GM19043 (cell line): ENCODE results near the gene ZNF775.
A peak's percentile ranks its signal among the peaks of the same experiment; 100 is the strongest.

ENCODE experiments used
- ATAC-seq: cut with Tn5 transposase; IDR thresholded peaks from one replicate; pipeline ENCODE4 v1.9.1; 2021; ENCODE audit warnings: low read depth; ENCODE audit not compliant: unreplicated experiment

The ZNF775 gene

GRCh38 chr7:150399421-150400007 lies 20.4 kb downstream of the ZNF775 start:
- no peak for ATAC-seq

- no peak for ATAC-seq
These were observed 21.1 kb downstream of the ZNF775 start for GRCh38 chr7:150400008-150400787.

GRCh38 chr7:150400788-150401423 lies 21.8 kb downstream of the ZNF775 start:
- ATAC-seq, result no peak

- ATAC-seq, result no peak
These were observed 22.3 kb downstream of the ZNF775 start for GRCh38 chr7:150401424-150401790.

- no peak for ATAC-seq
These were observed 22.9 kb downstream of the ZNF775 start for GRCh38 chr7:150401861-150402631.

- no peak for ATAC-seq
These were observed 23.7 kb downstream of the ZNF775 start for GRCh38 chr7:150402671-150403321.

- no peak for ATAC-seq
These were observed 24.4 kb downstream of the ZNF775 start for GRCh38 chr7:150403376-150404171.

GRCh38 chr7:150404172-150404804 lies 25.2 kb downstream of the ZNF775 start:
- ATAC-seq, result no peak

GRCh38 chr7:150404805-150405583 lies 25.9 kb downstream of the ZNF775 start:
- peak; percentile 39 for ATAC-seq

- no peak for ATAC-seq
These were observed 26.6 kb downstream of the ZNF775 start for GRCh38 chr7:150405584-150406311.

GRCh38 chr7:150406312-150406566 lies 27.1 kb downstream of the ZNF775 start:
- ATAC-seq, result no peak

- ATAC-seq, result peak; percentile 61
These were observed 27.7 kb downstream of the ZNF775 start for GRCh38 chr7:150406567-150407421.

- ATAC-seq, result no peak
These were observed 28.7 kb downstream of the ZNF775 start for GRCh38 chr7:150407588-150408392.

GRCh38 chr7:150408393-150409299 lies 29.5 kb downstream of the ZNF775 start:
- no peak for ATAC-seq

GRCh38 chr7:150409300-150410030 lies 30.3 kb downstream of the ZNF775 start:
- ATAC-seq, result no peak
